ENCODE results near the gene CROCC. TPM values are rescaled to one million over a fixed set of nuclear protein-coding genes. Genes with fewer than 3 reads are reported as not detected.
A peak's percentile ranks its signal among the peaks of the same experiment; 100 is the strongest.

CROCC gene
- total and polyA plus RNA-seq, 4 donors: 14.7 to 58.3 (median 43.8) TPM

- no peak for DNase-seq (ENCODE audit: low read depth in 4 of 6, low spot score in 6 of 6)
- Histone ChIP-seq H3K9me3 (ENCODE audit: control insufficient read depth, insufficient read depth, low read length) (no peaks in the 10 kb centered on the region), H3K27ac (ENCODE audit: low read depth, low read length) (no peak overlapping the region), H3K36me3 (ENCODE audit: control insufficient read depth, insufficient read depth, low read length) (peaks cover 20% of the 10 kb centered on the region), H3K4me1 (ENCODE audit: control insufficient read depth, insufficient read depth, low read length) (peaks cover 25% of the 10 kb centered on the region), H3K4me3 (ENCODE audit: low read depth, low read length) (no peak overlapping the region), H3K27me3 (ENCODE audit: control insufficient read depth, insufficient read depth, low read length) (no peaks in the 10 kb centered on the region)
- 61% methylated on average over 3 of the region's 10 CpGs for WGBS (ENCODE audit: insufficient coverage)
These were observed 93.2 kb downstream of the CROCC start for GRCh38 chr1:17014671-17015567.

GRCh38 chr1:17016317-17016661, 94.6 kb downstream of the CROCC start:
- Histone ChIP-seq H3K36me3 (ENCODE audit: control insufficient read depth, insufficient read depth, low read length) (peaks cover 34% of the 10 kb centered on the region), H3K4me1 (ENCODE audit: control insufficient read depth, insufficient read depth, low read length) (peaks cover 17% of the 10 kb centered on the region), H3K9me3 (ENCODE audit: control insufficient read depth, insufficient read depth, low read length) (no peaks in the 10 kb centered on the region), H3K27me3 (ENCODE audit: control insufficient read depth, insufficient read depth, low read length) (no peaks in the 10 kb centered on the region), H3K4me3 (ENCODE audit: low read depth, low read length) (no peak overlapping the region), H3K27ac (ENCODE audit: low read depth, low read length) (peak overlapping the region; percentile 17)
- WGBS (ENCODE audit: insufficient coverage): 74% methylated on average over 3 of the region's 5 CpGs
- peak in 1 of 6 donors; percentile 24 for DNase-seq (ENCODE audit: low read depth in 4 of 6, low spot score in 6 of 6)

GRCh38 chr1:17017435-17017834, 95.7 kb downstream of the CROCC start:
- DNase-seq (ENCODE audit: low read depth in 4 of 6, low spot score in 6 of 6): no peak
- no peak overlapping the region for H3K4me3 ChIP-seq (ENCODE audit: low read depth, low read length)
- peaks cover 10% of the 10 kb centered on the region for H3K4me1 ChIP-seq (ENCODE audit: control insufficient read depth, insufficient read depth, low read length)
- H3K27me3 ChIP-seq (ENCODE audit: control insufficient read depth, insufficient read depth, low read length): no peaks in the 10 kb centered on the region
- no peak overlapping the region for H3K27ac ChIP-seq (ENCODE audit: low read depth, low read length)
- 96% methylated on average over 4 of the region's 7 CpGs for WGBS (ENCODE audit: insufficient coverage)
- H3K9me3 ChIP-seq (ENCODE audit: control insufficient read depth, insufficient read depth, low read length): no peaks in the 10 kb centered on the region
- H3K36me3 ChIP-seq (ENCODE audit: control insufficient read depth, insufficient read depth, low read length): peaks cover 45% of the 10 kb centered on the region

- DNase-seq (ENCODE audit: low read depth in 4 of 6, low spot score in 6 of 6): no peak
- no peak overlapping the region for H3K27ac ChIP-seq (ENCODE audit: low read depth, low read length)
- no peak overlapping the region for H3K4me3 ChIP-seq (ENCODE audit: low read depth, low read length)
- H3K27me3 ChIP-seq (ENCODE audit: control insufficient read depth, insufficient read depth, low read length): no peaks in the 10 kb centered on the region
- no peaks in the 10 kb centered on the region for H3K9me3 ChIP-seq (ENCODE audit: control insufficient read depth, insufficient read depth, low read length)
- H3K4me1 ChIP-seq (ENCODE audit: control insufficient read depth, insufficient read depth, low read length): no peaks in the 10 kb centered on the region
- H3K36me3 ChIP-seq (ENCODE audit: control insufficient read depth, insufficient read depth, low read length): peaks cover 57% of the 10 kb centered on the region
- 63% methylated on average over 1 of the region's 1 CpG for WGBS (ENCODE audit: insufficient coverage)
These were observed 97.1 kb downstream of the CROCC start for GRCh38 chr1:17018849-17019248.

GRCh38 chr1:17020502-17020901, 98.8 kb downstream of the CROCC start:
- Histone ChIP-seq H3K27ac (ENCODE audit: low read depth, low read length) (no peak overlapping the region), H3K36me3 (ENCODE audit: control insufficient read depth, insufficient read depth, low read length) (peaks cover 63% of the 10 kb centered on the region), H3K4me1 (ENCODE audit: control insufficient read depth, insufficient read depth, low read length) (no peaks in the 10 kb centered on the region), H3K9me3 (ENCODE audit: control insufficient read depth, insufficient read depth, low read length) (no peaks in the 10 kb centered on the region), H3K27me3 (ENCODE audit: control insufficient read depth, insufficient read depth, low read length) (no peaks in the 10 kb centered on the region), H3K4me3 (ENCODE audit: low read depth, low read length) (no peak overlapping the region)
- DNase-seq (ENCODE audit: low read depth in 4 of 6, low spot score in 6 of 6): no peak
- WGBS (ENCODE audit: insufficient coverage): 100% methylated on average over 1 of the region's 2 CpGs

- 95% methylated on average over 10 of the region's 10 CpGs for WGBS (ENCODE audit: insufficient coverage)
- Histone ChIP-seq H3K4me1 (ENCODE audit: control insufficient read depth, insufficient read depth, low read length) (no peaks in the 10 kb centered on the region), H3K27ac (ENCODE audit: low read depth, low read length) (no peak overlapping the region), H3K4me3 (ENCODE audit: low read depth, low read length) (no peak overlapping the region), H3K36me3 (ENCODE audit: control insufficient read depth, insufficient read depth, low read length) (peaks cover 73% of the 10 kb centered on the region), H3K9me3 (ENCODE audit: control insufficient read depth, insufficient read depth, low read length) (no peaks in the 10 kb centered on the region), H3K27me3 (ENCODE audit: control insufficient read depth, insufficient read depth, low read length) (no peaks in the 10 kb centered on the region)
- DNase-seq (ENCODE audit: low read depth in 4 of 6, low spot score in 6 of 6): no peak
These were observed 100.2 kb downstream of the CROCC start for GRCh38 chr1:17021896-17022295.

Small RNA genes within 50 kb of the gene (small RNA-seq; reads per million reads assigned to genes)
- gene RNU1-2 (ENCODE audit: low replicate concordance) (not detected), gene RNU1-5P (ENCODE audit: low replicate concordance) (not detected)

Other genes starting within 250 kb of the CROCC start
- over 10,000 TPM in 1 of 2 donors, 1,000 to 10,000 TPM in 1; 4,182 to 29,651 TPM for gene RNU1-4, start 181.4 kb upstream of the CROCC start, total RNA-seq
- gene RNU1-4, start 181.4 kb upstream of the CROCC start, polyA plus RNA-seq (ENCODE audit: insufficient read length in 2 of 2): 1 to 10 TPM in 1 of 2 donors, not detected in 1; 1.2 TPM
- over 10,000 TPM in 1 of 2 donors, 1,000 to 10,000 TPM in 1; 4,182 to 29,651 TPM for gene RNU1-2, start 26.0 kb upstream of the CROCC start, total RNA-seq
- 1 to 10 TPM in 1 of 2 donors, not detected in 1; 1.2 TPM for gene RNU1-2, start 26.0 kb upstream of the CROCC start, polyA plus RNA-seq (ENCODE audit: insufficient read length in 2 of 2)
- 100 to 1,000 TPM in 1 of 2 donors, 10 to 100 TPM in 1; 18.1 to 168 TPM for gene MFAP2, start 58.7 kb downstream of the CROCC start, total RNA-seq
- 100 to 1,000 TPM in 1 of 2 donors, 10 to 100 TPM in 1; 55.4 to 107 TPM for gene MFAP2, start 58.7 kb downstream of the CROCC start, polyA plus RNA-seq (ENCODE audit: insufficient read length in 2 of 2)
- gene ATP13A2, start 90.0 kb downstream of the CROCC start, total RNA-seq: 100 to 1,000 TPM in 1 of 2 donors, 10 to 100 TPM in 1; 62.1 to 121 TPM
- gene ATP13A2, start 90.0 kb downstream of the CROCC start, polyA plus RNA-seq (ENCODE audit: insufficient read length in 2 of 2): 100 to 1,000 TPM; 252 to 308 TPM
- gene SDHB, start 132.1 kb downstream of the CROCC start, total RNA-seq: 100 to 1,000 TPM; 115 to 127 TPM
- gene SDHB, start 132.1 kb downstream of the CROCC start, polyA plus RNA-seq (ENCODE audit: insufficient read length in 2 of 2): 100 to 1,000 TPM; 119 to 129 TPM
- 10 to 100 TPM in 1 of 2 donors, 1 to 10 TPM in 1; 8.7 to 24.9 TPM for gene PADI2, start 197.5 kb downstream of the CROCC start, total RNA-seq
- 10 to 100 TPM; 29.1 to 32.6 TPM for gene PADI2, start 197.5 kb downstream of the CROCC start, polyA plus RNA-seq (ENCODE audit: insufficient read length in 2 of 2)